Panc1 (cell line): ENCODE data around the gene SLC16A8.

Source experiments
- CTCF ChIP-seq: fragments of 450-650 bp; IDR thresholded peaks from 2 replicates; pipeline ENCODE4 v1.5.1; 2017; ENCODE audit warnings: mild to moderate bottlenecking
- POLR2AphosphoS5 ChIP-seq: IDR thresholded peaks from 2 replicates; pipeline ENCODE4 v1.6.1; 2012; ENCODE audit warnings: mild to moderate bottlenecking, low read depth, low read length, moderate library complexity
- REST ChIP-seq, 2 experiments: IDR thresholded peaks; 2 replicates each; pipeline ENCODE4 v1.6.1; 2011 to 2012; ENCODE audit warnings: low read depth in 2 of 2, control low read depth in 1 of 2, low read length in 1 of 2, mild to moderate bottlenecking in 1 of 2, moderate library complexity in 1 of 2; ENCODE audit not compliant: insufficient read depth in 1 of 2
- SIN3A ChIP-seq: IDR thresholded peaks from 2 replicates; pipeline ENCODE4 v1.6.1; 2012; ENCODE audit warnings: low read depth, mild to moderate bottlenecking, low read length, moderate library complexity, borderline replicate concordance; ENCODE audit not compliant: insufficient read depth

GRCh38 chr22:38032681-38033521, 51.1 kb downstream of the SLC16A8 start:
- TF ChIP-seq POLR2AphosphoS5: no peak
- no peak for TF ChIP-seq CTCF
- no peak for TF ChIP-seq REST (IDR thresholded peaks at IDR 0.05; ENCODE audit: insufficient read depth in 1 of 2, low read depth in 2 of 2, low read length in 1 of 2)
- TF ChIP-seq SIN3A: no peak
